Ascending aorta (tissue), 2 donors: ENCODE results near the gene AMBP. TPM values are rescaled to one million over a fixed set of nuclear protein-coding genes. Genes with fewer than 3 reads are reported as not detected.

Experiments used
- DNase-seq, 2 donors: peaks; one replicate each; pipeline ENCODE4 v3.0.0-alpha.2; 2019; ENCODE audit warnings: low spot score in 2 of 2
- H3K27ac ChIP-seq, 2 donors: fragments of 200-600 bp; sonication (generic); one replicate each; pipeline ENCODE4 v1.5.1; 2016 to 2017; ENCODE audit warnings: mild to moderate bottlenecking in 1 of 2
- H3K27me3 ChIP-seq: fragments of 200-600 bp; sonication (generic); one replicate; pipeline ENCODE4 v1.5.1; 2017
- H3K36me3 ChIP-seq, 2 donors: fragments of 200-600 bp; sonication (generic); one replicate each; pipeline ENCODE4 v1.5.1; 2016
- H3K4me1 ChIP-seq, 2 donors: fragments of 200-600 bp; sonication (generic); one replicate each; pipeline ENCODE4 v1.5.1; 2016 to 2017; ENCODE audit warnings: mild to moderate bottlenecking in 1 of 2
- H3K4me3 ChIP-seq, 2 donors: fragments of 200-600 bp; sonication (generic); one replicate each; pipeline ENCODE4 v1.5.1; 2016 to 2017; ENCODE audit warnings: mild to moderate bottlenecking in 1 of 2
- H3K9me3 ChIP-seq, 2 donors: fragments of 200-600 bp; sonication (generic); one replicate each; pipeline ENCODE4 v1.5.1; 2016
- intact Hi-C: fragments of 100-400 bp; cut with DNase I; formaldehyde crosslinking; loops from one replicate; pipeline ENCODE4 v1.15.1; 2023
- total RNA-seq: library from RNA; depleted of rRNA; stranded (reverse); fragments of >200 nt; gene quantifications from one replicate; pipeline ENCODE4 v1.1.0, GENCODE V29; 2016
- TF ChIP-seq, protein P1 (sequence below), 3 experiments: fragments of 200-600 bp in 2 of 3; fragments of 450-650 bp in 1 of 3; sonication (generic) in 2 of 3; IDR thresholded peaks; one replicate each; pipeline ENCODE4 v1.5.1; 2016 to 2019; ENCODE audit warnings: antibody characterized with exemption in 3 of 3, mild to moderate bottlenecking in 1 of 3, moderate library complexity in 1 of 3

AMBP gene
- total RNA-seq: 6.6 TPM

DNA sequence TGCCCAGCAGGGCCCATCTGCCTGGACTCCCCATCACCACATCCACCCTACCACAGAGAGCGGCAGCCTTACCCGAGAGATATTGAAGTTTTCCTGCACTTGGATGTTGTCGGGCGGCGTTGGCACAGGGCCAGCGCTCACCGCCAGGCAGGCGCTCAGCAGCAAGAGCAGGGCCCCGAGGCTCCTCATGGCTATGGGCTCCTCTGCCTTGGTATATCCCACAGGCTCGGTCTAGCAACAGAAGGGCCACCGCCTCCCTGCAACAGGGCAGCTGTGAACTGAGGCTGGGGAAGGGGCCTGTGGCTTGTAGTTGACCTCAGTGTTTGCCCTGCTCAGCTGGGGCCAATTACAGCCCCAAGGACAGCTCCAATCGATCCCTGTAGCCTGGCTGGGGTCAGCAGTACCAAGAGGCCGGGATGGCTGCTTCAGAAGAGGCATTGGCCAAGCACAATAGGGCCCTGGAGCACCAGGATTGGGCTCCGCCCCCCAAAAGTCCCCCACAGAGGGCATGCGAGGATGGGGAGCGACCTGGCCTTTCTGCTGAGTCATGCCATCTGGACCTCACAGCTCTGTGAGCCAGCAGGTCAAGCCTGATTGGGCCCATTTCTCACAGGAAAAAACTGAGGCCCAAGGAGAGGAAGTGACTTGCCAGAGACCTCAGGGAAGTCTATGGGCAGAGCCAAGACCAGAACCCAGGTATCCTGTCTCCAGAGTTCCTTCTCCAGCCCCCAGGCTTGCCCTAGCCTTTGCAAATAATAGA lies at the start of gene AMBP:
Gene AMBP (minus strand): TSS at position 280 of the 760 bp plus-strand sequence. CDS start 91 bp downstream, at position 189.
- Histone ChIP-seq H3K27ac (no peak within 1 kb of the TSS), H3K27me3 (no peaks in the 10 kb centered on the region), H3K4me3 (no peak within 1 kb of the TSS), H3K4me1 (no peaks in the 10 kb centered on the region), H3K9me3 (no peaks in the 10 kb centered on the region), H3K36me3 (no peaks in the 10 kb centered on the region)
- DNase-seq: no peak
- TF ChIP-seq, protein P1, sequence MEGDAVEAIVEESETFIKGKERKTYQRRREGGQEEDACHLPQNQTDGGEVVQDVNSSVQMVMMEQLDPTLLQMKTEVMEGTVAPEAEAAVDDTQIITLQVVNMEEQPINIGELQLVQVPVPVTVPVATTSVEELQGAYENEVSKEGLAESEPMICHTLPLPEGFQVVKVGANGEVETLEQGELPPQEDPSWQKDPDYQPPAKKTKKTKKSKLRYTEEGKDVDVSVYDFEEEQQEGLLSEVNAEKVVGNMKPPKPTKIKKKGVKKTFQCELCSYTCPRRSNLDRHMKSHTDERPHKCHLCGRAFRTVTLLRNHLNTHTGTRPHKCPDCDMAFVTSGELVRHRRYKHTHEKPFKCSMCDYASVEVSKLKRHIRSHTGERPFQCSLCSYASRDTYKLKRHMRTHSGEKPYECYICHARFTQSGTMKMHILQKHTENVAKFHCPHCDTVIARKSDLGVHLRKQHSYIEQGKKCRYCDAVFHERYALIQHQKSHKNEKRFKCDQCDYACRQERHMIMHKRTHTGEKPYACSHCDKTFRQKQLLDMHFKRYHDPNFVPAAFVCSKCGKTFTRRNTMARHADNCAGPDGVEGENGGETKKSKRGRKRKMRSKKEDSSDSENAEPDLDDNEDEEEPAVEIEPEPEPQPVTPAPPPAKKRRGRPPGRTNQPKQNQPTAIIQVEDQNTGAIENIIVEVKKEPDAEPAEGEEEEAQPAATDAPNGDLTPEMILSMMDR (IDR thresholded peaks at IDR 0.05): no peak
- intact Hi-C loops: no loop called here

DNA sequence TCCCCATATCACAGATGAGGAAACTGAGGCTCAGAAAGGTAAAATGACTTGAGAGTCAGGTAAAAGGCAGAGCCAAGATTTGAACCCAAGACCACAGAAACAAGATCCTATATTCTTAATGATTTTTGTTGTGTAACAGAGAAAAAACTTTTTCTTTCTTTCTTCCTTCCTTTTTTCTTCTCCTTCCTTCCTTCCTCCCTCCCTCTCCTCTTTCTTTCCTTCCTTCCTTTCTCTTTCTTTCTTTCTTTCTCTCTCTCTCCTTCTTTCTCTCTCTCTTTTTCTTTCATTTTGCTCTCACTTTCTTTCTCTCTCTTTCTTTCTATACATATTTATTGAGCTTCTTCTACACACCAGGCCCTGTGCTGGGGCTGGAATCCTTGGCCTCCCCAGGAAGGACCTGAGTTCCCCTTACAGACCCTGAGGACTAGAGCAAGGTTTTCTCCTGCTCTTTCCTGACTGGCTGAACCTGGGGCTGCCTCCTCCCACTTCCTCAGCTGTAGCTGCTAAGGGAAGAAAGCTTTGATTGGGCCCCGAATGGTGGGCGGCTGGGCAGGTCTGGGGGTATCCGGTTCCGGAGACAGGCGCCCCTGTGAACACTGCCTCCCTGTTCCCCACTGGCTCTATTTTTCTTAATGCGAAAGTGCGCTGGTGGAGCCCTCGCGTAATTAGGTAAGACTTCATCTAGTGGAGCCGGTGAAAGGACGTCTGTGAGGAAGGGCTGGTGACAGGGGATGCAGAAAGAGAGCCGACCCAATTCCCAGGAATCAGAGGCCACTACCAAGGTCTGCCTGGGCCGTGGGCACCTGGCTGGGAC lies 48.4 kb upstream of the AMBP start:
- Histone ChIP-seq H3K4me1 (no peaks in the 10 kb centered on the region), H3K27ac (no peak overlapping the region), H3K9me3 (peaks cover 0 to 8% of the 10 kb centered on the region in 2 donors), H3K27me3 (no peaks in the 10 kb centered on the region), H3K36me3 (no peaks in the 10 kb centered on the region), H3K4me3 (no peak overlapping the region)
- TF ChIP-seq, protein P1 (IDR thresholded peaks at IDR 0.05): no peak
- DNase-seq: no peak
- intact Hi-C loops: no loop called here

DNA sequence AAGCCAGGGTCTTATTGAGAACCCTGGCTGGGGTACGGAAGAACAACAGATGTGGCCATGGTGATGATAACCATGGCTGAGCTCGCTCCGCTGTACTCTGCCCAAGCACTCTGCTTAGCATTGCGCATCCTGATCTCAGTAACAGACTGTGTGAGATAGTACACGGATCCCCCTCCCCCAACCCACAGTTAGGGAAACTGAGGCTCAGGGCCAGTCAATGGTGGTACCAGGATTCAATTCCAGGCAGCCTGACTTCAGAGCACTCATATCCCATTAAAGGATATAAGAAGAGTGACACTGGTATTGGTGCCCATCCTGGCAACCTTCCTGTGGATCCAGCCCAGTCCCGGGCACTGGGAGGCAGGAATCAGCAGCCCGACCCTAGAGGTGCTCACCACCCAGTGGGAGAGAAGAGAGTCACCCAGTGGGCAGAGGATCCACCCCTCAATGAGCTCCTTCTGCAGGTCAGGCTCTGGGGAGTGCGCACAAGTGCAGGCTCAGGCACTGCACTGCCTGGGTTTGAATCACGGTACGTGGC lies 47.4 kb upstream of the AMBP start:
- Histone ChIP-seq H3K27me3 (no peaks in the 10 kb centered on the region), H3K4me1 (no peaks in the 10 kb centered on the region), H3K9me3 (peaks cover 0 to 8% of the 10 kb centered on the region in 2 donors), H3K36me3 (no peaks in the 10 kb centered on the region), H3K27ac (no peak overlapping the region), H3K4me3 (no peak overlapping the region)
- no peak for DNase-seq
- TF ChIP-seq, protein P1 (IDR thresholded peaks at IDR 0.05): no peak
- intact Hi-C loops: no loop called here

DNA sequence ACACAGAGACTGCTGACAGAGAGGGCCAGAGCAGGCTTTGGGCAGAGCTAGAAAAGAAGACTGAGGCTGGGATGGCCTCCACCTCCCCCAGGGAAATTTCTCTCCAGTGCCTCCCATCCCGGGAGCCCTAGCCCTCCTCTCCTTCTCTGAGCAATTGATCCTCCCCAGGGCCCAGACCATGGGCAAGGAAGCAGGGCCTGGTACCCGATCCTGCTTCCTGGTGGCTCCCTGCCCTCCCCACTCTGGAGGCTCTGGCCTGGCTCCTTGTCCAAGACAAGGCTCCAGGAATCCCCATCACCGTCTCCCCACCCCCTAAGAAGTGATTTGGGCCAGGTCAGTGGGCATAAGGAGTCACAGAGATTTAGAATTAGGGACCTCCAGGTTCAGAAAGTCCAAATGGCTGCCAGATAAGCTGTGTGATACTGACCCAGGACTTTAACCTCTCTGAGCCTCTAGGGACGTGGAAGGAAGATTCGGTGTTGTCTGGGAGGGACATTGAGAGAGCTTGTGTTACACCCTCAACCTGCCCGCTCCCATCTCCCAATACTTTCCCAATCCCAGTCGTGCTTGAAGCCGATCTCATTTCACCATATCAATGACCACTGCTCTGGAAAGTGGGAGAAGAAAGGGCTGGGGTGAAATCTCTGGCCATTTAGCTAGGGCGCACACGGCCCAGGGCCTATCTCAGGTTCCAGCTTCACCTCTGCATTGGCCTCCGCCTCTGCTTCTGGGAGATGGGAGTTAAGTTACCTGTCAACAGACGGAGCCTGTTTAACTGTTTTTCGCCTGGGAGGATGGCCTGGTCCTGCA lies 46.8 kb upstream of the AMBP start:
- no peak for DNase-seq
- Histone ChIP-seq H3K9me3 (peaks cover 0 to 8% of the 10 kb centered on the region in 2 donors), H3K27me3 (no peaks in the 10 kb centered on the region), H3K4me3 (no peak overlapping the region), H3K4me1 (no peaks in the 10 kb centered on the region), H3K36me3 (no peaks in the 10 kb centered on the region), H3K27ac (no peak overlapping the region)
- TF ChIP-seq, protein P1 (IDR thresholded peaks at IDR 0.05): no peak
- intact Hi-C loops: no loop called here

DNA sequence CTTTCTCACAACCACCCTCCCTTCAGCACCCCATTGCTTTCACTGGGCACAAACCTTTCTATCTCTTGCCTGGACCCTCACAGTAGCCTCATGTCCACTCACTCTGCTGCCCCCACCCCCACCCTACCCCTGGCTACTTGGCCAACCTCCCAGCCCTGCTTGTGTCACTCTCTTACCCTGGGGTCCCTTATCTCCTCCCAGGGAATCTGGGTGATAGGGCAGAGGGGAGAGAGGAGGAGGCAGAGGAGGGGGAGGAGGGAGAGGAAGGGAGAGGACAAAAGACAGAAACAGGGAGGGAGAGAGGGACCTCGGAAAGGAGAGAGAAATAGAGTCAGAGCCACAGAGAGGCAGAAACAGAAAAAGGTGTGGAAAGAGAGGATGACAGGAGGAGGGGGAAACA lies 46.0 kb upstream of the AMBP start:
- Histone ChIP-seq H3K36me3 (no peaks in the 10 kb centered on the region), H3K9me3 (peaks cover 0 to 8% of the 10 kb centered on the region in 2 donors), H3K27ac (no peak overlapping the region), H3K4me1 (no peaks in the 10 kb centered on the region), H3K4me3 (no peak overlapping the region), H3K27me3 (no peaks in the 10 kb centered on the region)
- TF ChIP-seq, protein P1 (IDR thresholded peaks at IDR 0.05): no peak
- intact Hi-C loops: no loop called here
- DNase-seq: no peak
